ENCODE data around the gene SETD1B.
A peak's percentile ranks its signal among the peaks of the same experiment; 100 is the strongest.

The SETD1B gene

GRCh38 chr12:121796855-121797751 is 6.7 kb upstream of the SETD1B start:
- DNase-seq: no peak

DNA sequence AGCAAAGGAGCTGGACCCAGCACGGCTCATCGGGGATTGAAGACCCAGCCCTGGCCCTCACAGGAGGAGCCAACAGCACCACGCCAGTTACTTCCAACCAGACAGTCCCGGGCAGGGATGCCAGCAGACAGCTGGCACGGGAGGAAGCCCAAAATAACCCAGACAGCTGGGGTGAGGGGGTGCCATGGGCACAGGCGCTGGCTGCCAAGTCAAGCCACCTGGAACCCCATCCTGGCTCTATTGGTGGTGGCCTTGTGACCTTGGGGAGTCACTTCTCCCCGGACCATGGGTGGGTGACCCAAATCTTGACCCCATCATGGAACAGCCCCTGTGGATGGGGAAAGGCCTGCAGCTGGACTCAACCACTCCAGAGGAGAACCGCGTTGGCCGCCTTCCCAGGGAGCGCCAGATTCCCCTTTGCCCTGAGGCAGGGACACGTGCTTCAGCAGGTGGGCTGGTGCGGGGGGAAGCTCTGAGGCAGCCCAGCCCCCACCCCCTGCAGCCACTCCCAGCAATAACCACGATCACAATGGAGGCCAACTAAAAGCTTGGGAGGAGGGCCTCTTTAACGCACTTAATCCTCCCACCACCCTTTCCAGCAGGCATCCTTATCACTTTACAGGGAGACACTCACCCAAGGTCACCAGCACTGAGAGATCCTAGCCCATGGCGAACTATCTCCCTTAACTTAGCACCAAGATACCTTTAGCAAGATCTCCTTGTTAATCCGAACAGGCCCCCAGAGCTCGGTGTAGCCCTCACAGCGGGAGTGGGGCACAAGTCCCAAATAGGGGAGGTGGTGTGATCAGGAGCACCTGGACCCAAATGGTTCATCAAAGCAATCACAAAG is 5.6 kb upstream of the SETD1B start:
- DNase-seq: no peak

DNA sequence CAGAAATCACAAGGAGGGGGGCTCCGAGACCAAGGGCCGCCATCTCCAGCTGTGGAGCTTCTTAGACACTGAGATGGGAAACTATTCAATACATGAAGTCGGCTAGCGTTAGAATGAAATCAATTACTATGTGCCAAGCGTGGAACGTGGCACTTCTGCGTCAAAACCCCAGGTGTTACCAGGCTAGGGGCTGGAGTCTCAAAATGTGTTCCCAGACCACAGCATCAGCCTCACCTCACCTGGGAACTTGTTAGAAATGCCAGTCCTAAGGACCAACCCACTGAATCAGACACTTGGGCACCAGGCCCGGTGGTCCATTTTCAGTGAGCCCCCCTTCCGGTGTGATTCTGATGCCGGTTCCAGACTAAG is 5.0 kb upstream of the SETD1B start:
- DNase-seq: no peak

DNA sequence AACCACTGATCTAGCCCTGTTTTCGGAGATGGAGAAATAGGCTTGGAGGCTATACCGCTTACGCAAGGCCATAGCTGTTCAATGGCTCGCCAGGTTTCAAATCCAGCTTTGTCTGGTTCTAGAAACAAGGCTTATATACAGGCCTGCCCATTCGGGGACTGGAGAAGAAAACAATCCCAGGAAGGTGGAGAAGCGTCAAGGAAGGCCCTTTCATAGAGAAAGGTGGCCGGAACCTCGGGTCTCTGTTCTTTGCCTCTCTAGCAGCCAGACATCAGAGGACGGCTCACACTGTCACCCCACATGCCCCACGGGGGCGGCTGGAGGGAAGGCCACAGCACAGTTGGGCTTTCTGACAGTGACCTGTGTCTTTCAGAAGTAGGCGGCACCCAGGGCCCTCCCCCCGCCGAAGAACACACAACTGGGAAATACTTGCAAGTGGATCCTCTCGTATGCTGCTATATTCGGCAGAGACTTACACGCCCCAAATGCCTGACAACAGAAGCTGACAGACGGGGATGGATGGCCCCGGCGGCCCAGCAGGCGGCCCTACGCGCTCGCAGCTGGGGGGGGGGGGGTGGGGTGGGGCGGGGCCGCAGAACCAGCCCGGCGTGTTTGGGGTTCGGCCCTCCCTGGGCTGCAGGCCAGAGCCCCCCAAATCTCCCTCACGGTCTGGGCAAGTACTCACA is 4.5 kb upstream of the SETD1B start:
- DNase-seq: peak; percentile 48

DNA sequence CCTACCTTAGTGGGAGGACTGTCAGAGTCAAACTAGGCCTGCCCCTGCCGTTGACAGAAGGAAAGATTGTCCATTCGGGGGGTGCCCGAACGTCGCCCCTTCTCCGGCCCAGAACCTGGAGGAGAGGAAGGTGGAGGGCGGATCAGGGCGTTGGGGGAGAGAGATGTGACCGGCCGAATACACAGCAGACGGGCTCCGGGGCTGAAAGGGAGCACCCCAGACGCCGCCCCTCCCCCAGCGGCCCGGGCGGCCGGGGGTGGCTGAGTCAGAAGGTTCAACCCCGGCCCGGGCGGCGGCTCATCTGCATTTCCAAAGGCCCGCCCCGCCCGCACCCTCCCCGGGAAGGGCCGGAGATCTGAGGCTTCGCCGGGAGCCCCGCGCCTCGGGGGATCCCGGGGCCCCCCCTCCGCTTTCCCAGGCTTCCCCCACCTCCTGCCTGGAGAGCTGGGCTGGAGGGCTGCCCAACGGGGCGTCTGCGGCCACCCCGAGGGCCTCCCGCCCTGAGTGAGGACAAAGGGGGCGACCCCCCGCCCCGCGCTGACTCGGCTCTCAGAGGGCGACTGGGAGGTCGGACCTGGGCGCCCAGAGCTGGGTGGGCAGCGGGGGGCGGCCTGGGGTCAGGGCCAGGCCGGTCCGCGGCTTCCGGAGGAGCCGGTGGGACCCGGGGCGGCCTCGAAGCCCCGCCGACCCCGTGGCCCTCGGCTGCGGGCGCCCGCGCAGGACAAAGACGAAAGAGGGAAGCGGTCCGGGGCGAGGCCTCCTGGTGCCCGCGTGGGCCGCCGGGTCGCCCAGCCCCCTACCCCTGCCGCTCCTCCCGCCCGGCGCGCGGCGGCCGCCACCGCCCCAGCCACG is 3.7 kb upstream of the SETD1B start:
- DNase-seq: peak; percentile 82

GRCh38 chr12:121800694-121801594 is 2.9 kb upstream of the SETD1B start:
- peak; percentile 73 for DNase-seq

GRCh38 chr12:121801595-121802484 is 2.0 kb upstream of the SETD1B start:
- peak; percentile 33 for DNase-seq

DNA sequence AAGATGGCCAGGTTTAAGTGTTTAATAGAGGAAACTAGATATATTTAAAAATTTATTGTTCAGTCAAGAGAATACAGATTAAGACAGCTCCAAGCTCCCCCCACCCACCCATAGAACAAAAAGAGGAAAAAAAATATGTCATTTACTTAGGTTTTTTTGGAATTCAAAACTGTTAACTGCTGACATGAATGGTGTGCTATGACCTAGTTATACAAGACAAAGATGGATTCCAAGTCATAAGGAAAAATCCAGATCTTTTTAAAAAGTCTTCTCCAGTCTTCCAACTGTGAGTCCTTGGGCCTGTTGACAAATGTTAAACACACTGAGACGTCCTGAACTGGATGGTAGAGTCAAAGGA is 1.3 kb upstream of the SETD1B start:
- DNase-seq: no peak

GRCh38 chr12:121802843-121803698 is 738 bp upstream of the SETD1B start:
- peak; percentile 89 for DNase-seq

DNA sequence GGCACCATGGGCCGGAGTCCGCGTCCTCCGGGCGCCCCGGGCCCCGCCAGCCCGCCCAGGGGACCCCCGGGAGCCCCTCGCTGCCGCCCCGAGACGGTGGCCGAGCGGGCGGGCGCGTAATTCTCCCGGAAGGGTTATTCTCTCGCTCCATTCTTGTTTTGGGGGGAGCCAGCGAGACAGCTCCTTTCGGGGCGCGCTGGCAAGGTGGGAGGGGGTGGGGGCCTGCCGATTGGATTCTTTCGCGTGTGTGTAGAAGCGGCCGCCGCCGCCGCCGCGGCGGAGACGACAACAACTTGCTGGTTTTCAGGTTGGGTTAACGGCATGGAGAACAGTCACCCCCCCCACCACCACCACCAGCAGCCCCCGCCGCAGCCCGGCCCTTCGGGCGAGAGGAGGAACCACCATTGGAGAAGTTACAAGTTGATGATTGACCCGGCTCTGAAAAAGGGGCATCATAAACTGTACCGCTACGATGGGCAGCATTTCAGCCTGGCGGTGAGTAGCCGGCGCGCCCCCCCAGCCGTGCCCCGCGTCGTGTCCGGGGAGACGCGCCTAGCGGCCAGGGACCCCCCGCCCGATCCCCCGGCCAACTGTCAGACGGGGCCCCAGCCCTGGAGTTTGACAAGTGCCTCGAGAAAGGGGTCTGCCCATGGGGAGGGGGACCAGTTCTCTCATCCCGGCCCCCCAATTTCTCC is 755 bp downstream of the SETD1B start:
- DNase-seq: peak; percentile 44

GRCh38 chr12:121805171-121806008 is 1.6 kb downstream of the SETD1B start:
- DNase-seq: no peak

DNA sequence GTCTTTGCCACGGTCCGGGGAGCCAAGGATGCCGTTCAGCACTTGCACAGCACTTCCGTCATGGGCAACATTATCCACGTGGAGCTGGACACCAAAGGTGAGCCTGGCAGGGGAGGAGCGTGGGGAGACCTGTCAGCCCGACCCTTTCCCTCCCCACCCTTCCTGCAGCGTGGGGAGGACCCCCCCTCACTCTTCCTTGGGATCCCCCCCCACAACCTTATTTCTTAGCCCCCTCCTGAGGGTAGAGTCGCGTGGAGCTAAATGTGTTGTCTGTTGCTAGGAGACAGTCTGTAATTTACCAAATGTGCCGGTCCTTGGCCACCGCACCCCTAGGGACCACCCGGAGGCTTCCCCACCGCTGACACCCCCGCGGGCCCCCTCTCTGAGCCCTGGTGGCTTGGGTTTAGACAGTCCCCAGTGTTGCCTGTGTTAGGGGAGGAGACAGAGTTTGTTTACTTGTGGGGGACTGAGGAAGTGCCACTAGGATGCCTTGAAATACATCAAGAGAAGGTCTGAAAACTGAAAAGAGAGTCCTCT is 2.3 kb downstream of the SETD1B start:
- no peak for DNase-seq

DNA sequence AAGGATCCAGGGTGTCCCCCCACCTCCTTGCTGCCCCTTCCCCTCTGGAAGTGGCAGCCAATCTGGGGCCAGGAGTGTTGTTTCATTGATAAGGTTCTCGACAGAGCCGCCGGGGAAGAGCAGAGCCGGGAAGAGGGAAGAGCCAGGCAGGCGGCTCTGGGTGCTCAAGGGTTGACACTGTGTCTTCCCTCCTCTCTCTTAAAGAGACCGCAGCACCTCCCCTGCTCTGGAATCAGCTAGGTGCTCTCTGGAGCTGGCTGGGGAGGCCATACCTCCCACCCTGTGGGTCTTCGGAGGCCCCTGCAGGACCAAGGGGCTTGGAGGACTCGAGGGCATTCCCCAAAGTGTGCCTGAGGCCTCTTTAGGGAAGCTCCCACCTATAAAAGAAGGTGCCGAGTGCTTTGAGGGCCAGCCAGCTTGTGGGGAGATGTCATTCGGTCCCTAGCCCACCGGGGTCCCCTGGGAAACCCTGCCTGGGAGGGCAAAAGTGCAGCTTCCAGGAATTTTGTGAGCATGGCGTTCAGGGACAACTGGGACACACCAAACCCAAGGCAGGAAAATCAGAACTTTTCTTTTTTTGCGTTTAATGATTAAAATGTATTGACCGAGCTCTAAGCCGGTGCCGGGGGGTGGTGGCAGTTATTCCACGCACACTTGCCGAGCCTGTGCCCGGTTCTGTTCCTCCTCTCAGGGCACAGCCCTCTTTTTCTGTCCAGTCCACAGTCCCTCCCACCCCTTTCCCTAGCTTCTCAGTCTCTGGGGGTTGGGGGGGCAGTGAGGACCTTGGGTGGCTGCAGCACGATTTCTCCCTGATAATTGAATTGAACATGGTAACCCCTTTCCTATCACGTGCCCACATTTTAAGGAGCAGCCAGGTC is 3.0 kb downstream of the SETD1B start:
- DNase-seq: no peak

GRCh38 chr12:121807642-121808347 is 4.0 kb downstream of the SETD1B start:
- DNase-seq: no peak

GRCh38 chr12:121808623-121809022 is 4.8 kb downstream of the SETD1B start:
- DNase-seq: no peak

GRCh38 chr12:121809712-121810116 is 5.9 kb downstream of the SETD1B start:
- no peak for DNase-seq

Measured in stimulated activated CD4-positive, alpha-beta T cell treated with anti-CD3 and anti-CD28 coated beads, Interleukin-1b, Interleukin-23, amount 100 ng/mL, for 48 hours (primary cell).